ENCODE measurements around the gene FHOD1.
A peak's percentile ranks its signal among the peaks of the same experiment; 100 is the strongest.

The FHOD1 gene

DNA sequence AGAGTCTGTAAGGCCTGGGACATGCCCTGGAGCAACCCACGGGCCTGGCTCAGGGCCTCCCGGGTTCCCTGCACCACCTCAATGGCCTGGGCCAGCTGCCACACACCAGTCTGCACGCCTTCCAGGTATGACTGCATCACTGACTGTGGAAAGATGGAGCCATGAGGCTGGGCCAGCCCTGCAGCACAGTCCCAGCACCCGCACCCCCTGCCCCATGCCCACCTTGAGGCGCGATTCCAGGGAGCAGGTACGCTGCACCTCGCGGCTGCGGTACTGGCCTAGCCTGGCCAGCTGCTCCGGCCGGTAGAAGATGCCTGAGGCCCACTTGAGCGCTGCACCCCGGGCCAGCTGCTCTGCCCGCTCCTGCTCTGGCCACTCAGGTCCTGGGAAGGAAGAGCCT, 58.5 kb downstream of the FHOD1 start:
- no peak for DNase-seq

DNA sequence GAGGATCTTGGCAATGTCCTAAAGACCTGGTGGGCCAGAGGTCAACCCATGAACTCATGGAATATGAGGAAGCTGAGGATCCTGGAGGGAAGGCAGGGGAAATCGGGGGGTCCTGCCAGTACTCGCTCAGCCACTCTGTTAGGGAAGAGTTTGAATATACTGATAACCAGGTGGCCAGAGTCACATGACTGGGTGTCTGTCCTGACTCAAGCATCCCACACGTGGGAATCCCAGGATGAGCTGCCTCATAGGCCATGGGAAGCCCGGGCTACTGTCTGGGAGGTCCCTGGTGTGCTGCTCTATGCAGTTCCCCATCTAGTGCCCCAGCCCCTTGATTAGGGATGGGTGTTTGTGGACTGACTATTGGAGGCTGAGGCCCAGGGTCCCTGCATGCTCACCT, 59.0 kb downstream of the FHOD1 start:
- no peak for DNase-seq

DNA sequence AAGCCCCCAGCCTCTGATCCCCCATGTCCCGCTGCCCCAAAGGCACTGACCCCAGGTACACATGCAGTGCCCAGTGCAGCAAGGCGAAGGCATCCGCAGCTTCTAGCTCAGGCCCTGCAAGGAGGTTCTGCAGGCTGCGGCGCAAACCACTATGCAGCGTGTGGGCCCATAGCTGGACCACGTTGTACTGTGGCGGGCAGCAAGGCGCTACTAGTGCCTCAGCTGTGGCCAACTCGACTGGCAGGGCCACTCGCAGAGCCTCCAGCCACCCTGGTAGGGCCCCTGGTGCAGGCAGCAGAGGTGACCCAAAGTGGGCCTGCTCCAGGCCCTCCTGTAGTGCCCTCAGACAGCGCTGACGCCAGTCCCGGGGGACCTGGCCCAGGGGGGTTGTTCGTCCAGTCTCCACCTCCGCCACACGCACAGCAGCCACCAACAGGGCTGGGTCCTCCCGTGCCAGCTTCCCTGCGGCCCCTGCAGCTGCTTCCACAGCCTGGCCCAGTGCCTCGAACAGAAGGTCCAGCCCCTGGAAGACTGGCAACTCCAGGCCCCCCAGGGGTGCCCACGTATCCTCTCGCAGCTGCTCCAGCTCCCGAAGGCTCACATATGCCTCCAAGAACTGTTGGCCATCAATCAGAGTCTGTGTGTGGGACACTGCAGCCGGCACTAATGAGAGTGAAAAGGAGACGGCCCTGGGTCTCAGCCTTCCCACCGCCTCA, 59.9 kb downstream of the FHOD1 start:
- DNase-seq: no peak

DNA sequence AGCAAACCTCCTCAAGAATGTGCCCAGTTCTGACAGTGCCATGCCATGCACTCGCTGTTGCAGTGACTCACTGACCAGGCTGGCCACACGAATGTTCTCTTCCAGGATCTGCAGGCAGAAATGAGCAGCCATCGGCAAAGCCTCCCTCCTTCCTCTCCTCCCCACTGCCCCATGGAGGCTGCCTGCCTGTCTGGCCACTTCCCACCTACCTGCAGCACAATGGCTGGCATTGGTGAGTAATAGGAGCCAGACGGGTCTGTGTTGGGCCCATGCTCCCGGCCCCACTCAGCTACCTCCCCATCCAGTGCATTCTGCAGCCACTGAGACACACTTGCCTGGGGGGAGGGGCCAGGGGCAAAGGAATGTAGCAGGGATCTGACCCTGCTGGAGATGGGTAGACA, 60.7 kb downstream of the FHOD1 start:
- DNase-seq: no peak

DNA sequence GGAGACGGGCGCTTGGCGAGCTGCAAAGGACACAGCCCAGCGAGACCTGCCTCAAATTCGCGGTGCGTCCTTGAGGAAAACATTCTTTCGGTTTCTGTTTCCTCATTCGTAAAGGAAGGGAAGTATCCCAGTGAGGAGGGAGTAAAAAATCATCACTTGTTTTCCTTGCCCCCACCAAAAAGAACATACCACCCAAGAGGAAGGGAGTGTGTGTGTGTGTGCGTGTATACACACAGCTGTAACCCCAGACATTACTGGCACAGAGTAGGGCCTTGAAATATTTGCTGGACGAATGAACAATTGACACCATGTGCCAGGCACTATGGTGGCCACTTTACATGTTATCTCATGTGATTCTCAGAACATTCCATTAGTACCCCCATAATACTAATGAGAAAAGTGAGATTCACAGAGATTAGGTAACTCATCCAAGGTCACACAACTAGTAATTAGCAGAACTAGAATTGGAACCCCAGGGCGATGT, 61.6 kb downstream of the FHOD1 start:
- no peak for DNase-seq

DNA sequence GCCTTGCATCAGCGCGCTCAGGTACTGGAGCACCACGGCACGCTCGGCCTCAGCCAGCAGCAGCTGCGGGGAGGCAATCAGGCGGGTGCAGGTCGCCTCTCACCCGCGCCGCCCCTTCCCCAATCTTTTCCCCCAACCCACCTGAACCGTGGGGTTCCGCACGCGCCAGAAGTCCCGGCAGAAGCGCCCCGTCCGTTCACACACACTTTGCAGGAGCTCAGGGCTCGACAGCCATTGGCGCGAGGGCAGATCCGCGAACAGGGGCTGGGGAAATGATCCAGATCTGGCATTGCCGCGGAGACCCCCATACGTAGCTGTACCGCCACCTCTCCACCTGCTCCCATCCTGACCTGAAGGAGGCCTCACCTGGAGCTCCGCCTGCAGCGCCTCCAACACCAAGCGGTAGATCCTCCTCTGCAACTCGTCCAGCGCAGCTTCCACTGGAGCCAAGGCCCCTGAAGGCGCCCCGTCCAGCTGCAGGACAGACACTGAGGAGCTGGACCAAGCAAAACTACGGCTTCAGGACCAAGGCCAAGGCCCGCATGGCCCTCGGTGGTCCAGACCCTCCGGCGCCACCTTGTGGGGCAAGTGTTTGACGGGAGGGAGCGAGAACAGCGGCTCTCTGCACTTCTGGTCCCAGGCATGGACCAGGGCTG, 62.2 kb downstream of the FHOD1 start:
- DNase-seq: peak; percentile 95

DNA sequence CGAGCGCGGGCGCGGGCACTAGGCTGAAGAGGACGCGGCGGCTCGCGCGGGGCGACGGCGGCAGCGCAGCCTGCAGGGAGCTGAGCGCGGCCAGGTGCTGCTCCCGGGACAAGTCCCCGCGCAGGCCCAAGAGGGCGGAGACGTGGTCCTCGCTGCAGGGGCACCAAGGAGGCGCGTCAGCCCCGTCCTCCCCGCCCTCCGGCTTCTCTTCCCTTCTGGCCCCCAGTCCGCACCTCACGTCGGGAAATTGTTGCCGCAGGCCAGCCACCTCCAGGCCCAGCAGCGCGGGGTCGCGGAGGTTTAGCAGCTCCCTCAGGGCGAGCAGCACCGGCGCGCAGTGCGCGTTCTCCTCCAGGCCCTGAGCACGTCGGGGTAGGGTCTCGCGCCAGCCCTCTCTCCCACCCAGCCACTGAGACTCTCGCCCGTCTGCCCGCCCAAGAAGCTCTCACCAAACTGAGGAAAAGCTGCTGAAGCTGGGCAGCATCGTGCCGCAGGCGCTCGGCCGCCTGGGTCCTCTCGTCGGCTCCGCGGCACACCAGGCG, 62.8 kb downstream of the FHOD1 start:
- no peak for DNase-seq

DNA sequence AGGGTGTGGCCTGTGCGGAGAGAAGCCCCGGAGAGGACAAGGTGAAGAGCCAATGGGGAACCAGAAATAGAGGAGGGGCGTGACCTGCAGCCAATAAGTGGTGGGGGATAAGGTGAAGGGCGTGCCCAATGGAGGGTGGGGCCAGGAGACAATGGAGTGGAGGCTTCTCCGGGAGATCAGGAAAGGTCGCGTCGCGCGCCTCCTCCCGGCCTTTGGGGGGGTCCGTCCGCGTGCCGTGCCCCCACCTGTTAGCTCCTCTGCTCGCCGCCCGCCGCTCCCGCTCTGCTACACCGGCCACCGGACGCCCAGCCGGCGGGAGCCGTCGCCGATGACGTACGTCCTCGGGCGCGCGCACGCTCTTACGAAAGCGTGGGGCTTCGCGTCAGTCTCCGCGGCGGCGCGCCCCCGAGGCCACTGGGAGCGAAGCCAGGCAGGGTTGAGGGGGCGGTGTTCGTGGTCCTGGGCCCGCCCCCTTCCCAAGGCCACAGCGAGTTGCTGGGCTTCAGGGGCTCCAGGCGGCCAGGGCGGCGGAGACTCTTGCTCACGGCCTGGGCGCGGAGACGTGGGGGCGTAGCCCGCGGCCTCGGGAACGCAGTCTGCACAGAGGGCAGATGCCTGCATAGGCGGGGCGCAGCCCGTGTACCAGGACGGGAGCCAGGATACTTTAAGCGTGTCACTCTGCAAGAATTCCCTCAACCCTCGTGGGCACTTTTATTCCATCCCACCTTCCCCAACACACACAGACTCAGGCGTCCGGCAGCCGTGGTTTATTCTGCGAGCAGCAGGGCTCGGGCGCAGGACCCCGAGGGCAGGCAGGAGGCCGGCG, 63.4 kb downstream of the FHOD1 start, which contains the start of gene MATCAP1:
MATCAP1 (minus strand) TSS at position 337 of the 826 bp plus-strand sequence. CDS start 3,353 bp downstream, outside the sequence.
- DNase-seq: peak; percentile 99

DNA sequence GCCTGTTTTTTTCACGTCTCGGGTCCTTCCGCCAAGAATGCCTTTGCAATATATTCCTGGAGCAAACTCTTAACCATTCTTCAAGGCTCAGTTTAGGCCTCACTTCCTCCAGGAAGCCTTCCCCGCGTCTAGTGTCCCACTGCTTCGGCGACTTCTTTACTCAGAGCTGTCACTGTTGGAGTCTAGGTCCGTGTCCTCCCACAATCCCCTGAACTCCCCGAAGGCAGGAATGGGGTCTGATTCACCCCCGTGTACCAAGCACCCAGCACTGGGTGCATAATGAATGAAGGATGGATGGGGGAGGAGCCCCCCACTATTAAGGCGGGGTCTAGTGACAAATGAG, 64.0 kb downstream of the FHOD1 start:
- no peak for DNase-seq

DNA sequence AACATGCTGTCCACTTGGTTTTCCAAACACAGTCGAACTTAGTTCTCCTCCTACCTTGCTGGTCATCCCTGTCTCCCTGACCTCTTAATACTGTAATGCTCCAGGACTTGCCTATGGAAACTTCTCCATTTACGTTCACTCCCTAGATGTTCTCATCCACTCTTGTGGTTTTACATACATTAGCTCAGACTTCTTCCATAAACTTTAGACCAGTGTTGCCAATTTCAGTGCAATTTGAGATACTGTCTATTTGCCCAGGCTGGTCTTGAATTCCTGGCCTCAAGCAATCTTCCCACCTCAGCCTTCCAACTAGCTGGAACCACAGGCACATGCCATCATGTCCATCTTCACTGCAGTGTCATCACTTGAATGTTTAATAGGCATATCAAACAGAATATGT, 65.0 kb downstream of the FHOD1 start:
- no peak for DNase-seq

DNA sequence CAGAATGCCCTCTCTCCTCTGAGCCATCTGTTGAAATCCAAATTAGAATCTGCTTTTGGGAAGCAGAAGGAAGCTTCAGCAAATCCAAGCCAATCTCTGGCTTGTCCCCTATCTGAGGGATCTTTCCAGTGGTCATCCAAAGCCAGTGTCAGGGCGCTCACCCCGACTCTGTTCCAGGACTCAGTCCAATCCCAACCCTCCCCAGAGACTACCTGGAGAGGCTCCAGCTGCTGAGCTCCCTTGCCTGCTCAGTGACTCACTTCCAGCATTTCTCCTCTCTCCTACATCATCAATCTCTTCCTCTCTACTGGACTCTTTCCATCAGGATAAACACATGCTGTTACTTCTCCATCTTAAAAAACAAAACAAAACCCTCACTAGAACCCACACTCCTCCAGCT, 65.9 kb downstream of the FHOD1 start:
- DNase-seq: no peak

DNA sequence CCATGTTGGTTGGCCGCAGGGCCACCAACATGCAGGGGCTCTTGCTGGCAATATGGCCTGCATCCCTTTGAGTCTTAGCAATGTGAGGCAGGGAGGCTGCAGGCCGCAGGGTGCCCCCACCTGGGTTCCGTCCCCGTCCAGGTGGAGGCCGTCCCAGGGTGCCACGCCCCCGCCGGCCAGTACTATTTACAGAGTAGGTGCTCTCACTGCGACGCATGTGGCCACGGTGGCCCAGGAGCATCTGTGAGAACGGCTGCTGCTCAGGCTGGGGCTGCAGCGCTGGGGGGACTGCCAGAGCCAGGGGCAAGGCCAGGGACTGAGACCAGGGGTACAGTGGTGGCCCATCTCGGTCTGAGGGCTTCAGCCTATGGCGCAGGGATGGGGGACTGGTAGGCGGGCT, 67.1 kb downstream of the FHOD1 start:
- no peak for DNase-seq

DNA sequence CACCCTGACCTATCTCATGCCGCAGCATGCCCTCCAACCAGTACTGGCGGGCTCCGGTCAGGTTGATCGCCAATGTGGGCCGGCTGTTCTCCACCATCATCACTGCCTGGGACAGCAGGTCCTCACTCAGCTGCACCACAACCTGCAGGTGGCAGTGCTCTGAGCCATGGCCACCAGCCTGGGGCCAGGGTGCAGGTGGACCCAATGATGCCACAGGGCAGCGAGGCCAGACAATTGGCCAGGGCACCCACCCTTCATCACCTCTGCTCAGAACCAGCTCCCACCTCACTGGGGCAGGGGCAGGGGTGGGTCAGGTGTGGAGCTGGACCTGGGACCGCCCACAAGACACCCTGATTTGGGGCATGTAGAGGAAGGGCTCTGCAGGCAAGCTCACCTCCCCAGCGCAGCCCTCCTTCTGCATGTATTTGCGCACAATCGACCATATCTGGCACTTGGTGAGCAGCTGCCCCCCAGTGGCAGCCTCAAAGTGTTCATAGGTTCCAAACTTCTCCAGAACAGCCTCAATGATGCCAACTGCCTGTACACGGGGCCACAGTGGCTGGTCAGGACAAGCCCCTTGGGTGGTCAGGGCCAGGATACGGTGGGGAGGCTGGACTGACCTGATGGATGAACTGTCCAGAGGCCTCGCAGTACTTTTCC, 67.7 kb downstream of the FHOD1 start:
- DNase-seq: no peak
